ENCODE results near the gene ETV7.
"Not testable (repeated sequence)": the region's sequence is repeated elsewhere in the genome, so short reads cannot be mapped to it uniquely, and the experiment has no call there.

The ETV7 gene

GRCh38 chr6:36387440-36388303 lies at the start of gene ETV7:
Gene ETV7 (minus strand): TSS chr6:36387669. CDS start chr6:36387541, 128 bp downstream.
- peak; percentile 68 for DNase-seq

GRCh38 chr6:36436466-36436865 lies 49.0 kb upstream of the ETV7 start:
- no peak for DNase-seq

GRCh38 chr6:36432151-36432671 lies 44.7 kb upstream of the ETV7 start:
- DNase-seq, result no peak

DNA sequence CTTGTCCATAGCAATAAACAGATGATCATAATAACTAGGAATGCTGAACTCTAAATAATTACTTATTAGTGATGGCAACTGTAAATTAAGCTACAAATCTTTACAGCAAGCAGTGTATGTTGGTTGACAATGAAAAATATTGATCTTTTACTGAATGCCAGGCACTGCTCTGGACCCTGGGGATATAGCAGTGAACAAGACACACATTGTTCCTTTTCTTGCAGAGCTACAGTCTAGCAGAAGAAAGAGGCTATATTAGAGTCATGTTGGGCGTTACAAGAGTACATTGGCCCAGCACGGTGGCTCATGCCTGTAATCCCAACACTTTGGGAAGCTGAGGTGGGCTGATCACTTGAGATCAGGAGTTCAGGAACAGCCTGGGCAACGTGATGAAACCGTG lies 43.7 kb upstream of the ETV7 start:
- DNase-seq, result no peak

DNA sequence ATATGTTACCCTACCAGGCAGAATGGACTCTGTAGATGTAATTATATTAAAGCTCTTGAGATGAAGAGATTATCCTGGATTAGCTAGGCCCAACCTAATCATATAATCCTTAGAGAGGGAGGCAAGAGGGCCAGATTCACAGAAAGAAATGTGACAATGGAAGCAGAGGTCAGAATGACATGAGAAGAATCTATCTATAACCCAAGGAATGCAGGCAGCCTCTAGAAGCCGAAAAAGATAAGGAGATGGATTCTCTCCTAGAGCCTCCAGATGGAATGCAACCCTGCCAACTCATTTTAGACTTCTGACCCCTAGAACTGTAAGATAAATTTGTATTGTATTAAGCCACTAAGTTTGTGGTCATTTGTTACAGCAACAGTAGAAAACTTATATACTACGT lies 42.9 kb upstream of the ETV7 start:
- DNase-seq, result no peak

GRCh38 chr6:36428911-36429310 lies 41.4 kb upstream of the ETV7 start:
- no peak for DNase-seq

GRCh38 chr6:36426622-36427021 lies 39.2 kb upstream of the ETV7 start:
- no peak for DNase-seq

DNA sequence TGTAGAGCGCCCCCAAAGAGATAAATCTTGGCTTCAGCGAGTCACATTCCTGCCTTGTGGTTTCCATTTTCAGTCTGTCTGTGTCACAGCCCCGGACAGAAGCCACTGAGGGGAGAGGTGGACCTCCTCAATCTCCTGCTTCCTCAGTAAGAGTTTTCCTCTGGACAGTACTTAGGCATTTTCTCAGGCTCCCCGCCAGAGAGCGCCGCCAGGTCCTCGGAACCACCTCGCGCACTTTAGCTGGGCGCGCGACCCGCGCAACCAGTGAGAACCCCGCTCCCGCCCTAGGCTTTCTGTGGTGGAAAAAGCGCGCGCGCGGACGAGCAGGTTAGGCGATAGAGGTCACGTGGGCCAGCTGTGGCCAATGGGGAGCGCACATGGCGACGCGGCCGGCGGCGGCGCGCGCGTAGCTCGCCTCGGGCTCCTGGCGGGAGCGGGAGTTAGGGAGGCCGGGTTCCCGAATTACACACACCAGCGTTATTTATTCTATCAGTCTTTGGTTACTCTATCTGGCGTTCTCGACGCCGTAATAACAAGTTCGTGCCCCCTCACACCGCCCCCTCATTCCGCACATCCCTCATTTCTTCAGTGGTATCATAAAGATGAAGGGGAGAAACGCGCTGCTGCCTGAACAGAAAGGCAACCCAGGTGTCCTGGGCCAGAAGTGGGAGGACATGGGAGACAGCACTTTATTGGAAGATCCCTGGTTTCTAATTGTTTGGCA lies 35.8 kb upstream of the ETV7 start:
- DNase-seq, result peak; percentile 98

DNA sequence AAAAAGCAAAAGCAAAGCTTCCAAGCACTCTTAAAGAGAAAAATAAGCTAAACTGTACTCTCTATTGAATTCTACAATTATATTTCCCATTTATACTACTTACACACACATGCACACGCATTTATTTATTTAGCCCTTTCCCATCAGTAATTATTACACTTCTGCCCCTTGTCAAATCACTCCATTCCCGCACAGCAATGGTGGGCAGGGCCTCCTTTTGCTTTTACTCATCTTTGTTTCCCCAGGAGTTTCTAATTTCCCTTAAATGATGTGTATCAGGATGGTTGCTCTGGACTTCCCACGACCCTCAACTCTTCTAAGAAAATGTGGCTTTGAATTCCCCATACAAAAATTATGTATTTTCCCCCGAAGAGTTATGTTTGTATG lies 35.2 kb upstream of the ETV7 start:
- DNase-seq, result no peak

DNA sequence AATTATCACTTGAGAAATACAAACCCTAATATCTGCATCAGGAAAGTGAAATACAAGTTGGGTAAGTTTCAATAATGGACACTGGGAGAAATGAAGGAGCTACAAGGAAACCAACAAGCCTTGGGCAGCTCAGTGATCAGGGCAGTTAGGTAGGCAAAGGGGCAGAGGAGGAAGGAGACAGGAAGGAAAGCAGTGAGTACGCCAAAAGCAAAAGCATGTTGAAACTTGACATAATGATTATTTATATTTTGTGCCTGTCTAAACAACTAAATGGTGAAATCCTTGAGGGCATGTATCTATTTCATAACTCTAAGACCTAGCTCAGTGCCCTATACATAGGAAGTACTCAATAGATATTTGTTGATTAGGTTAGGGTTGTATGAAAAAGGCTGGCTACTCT lies 31.8 kb upstream of the ETV7 start:
- DNase-seq, result no peak

GRCh38 chr6:36418558-36418957 lies 31.1 kb upstream of the ETV7 start:
- no peak for DNase-seq

GRCh38 chr6:36414481-36414880 lies 27.0 kb upstream of the ETV7 start:
- no peak for DNase-seq

DNA sequence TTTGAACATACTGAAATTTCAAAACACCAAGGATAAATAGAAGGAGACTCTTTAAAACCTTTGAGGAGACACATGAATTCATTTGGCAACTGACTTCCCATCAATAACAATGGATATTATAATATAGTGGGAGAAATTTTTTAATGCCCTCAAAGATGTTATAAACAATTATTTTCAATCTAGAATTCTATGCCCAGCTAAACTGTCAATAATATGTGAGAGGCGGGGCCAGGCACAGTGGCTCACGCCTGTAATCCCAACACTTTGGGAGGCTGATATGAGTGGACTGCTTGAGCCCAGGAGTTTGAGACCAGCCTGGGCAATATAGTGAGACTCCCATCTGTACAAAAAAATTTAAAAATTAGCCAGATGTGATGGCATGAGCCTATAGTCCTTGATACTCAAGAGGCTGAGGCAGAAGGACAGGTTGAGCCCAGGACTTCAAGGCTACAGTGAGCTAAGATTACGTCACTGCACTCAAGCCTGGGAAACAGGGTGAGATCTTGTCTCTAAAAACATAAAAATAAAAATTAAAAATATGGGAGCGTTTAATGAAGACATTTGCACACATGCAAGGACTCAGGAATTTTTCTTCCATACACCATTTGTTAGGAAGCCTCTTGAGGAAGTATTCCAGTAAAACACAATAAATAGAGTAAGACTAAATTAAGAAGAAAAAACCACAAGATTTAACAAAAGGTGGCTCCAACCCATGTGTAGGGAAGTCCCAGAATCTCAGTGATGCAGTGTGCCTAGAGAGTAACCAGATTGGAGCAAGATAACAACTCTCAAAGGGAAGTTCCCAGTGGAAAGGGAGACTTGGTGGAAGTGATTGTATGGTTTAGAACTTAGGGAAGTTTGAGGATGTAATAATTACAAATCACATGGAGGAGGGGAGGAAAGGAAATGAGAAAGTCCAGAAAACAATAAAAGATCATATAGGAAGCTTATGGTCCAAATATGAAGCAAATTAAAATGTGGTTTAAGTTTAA lies 26.3 kb upstream of the ETV7 start:
- DNase-seq, result no peak

- DNase-seq, result not testable (repeated sequence)
Measured at GRCh38 chr6:36409718-36410117, 22.2 kb upstream of the ETV7 start.

DNA sequence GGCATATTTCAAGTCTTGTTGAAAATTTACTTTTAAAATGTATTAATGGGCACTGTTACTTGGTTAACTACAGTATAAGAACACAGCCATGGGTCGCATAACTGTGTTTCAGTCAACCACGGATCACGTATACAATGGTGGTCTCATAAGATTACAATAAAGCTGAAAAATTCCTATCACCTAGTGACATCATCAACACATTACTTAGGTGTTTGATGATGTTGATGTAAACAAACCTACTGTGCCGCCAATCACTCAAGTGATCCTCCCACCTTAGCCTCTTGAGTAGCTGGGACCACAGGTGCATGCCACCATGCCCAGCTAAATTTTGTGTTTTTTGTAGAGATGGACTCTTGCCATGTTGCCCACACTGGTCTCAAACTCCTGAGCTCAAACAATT lies 16.7 kb upstream of the ETV7 start:
- no peak for DNase-seq

DNA sequence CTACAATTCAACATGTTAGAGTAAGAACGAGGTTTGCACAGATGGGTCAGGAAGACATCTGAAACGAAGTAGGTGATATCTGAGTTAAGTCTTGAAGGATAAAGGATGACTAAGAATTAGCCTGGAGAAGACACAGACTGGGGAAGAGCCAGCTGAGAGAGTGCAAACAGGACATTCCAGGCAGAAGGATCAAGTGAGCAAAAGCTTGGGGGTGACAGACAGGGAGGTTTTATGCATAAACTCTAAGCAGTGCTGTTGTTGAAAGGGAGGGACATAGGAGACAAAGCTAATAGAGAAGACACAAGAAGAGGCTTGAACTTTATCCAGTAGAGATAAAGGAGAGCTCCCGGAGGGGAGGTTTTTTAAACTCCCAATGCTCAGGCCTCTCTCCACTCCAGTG lies 15.0 kb upstream of the ETV7 start:
- DNase-seq, result no peak

GRCh38 chr6:36399970-36400369 lies 12.5 kb upstream of the ETV7 start:
- no peak for DNase-seq

- DNase-seq, result no peak
Measured at GRCh38 chr6:36392621-36393020, 5.2 kb upstream of the ETV7 start.

- no peak for DNase-seq
Measured at GRCh38 chr6:36389353-36389752, 1.9 kb upstream of the ETV7 start.

DNA sequence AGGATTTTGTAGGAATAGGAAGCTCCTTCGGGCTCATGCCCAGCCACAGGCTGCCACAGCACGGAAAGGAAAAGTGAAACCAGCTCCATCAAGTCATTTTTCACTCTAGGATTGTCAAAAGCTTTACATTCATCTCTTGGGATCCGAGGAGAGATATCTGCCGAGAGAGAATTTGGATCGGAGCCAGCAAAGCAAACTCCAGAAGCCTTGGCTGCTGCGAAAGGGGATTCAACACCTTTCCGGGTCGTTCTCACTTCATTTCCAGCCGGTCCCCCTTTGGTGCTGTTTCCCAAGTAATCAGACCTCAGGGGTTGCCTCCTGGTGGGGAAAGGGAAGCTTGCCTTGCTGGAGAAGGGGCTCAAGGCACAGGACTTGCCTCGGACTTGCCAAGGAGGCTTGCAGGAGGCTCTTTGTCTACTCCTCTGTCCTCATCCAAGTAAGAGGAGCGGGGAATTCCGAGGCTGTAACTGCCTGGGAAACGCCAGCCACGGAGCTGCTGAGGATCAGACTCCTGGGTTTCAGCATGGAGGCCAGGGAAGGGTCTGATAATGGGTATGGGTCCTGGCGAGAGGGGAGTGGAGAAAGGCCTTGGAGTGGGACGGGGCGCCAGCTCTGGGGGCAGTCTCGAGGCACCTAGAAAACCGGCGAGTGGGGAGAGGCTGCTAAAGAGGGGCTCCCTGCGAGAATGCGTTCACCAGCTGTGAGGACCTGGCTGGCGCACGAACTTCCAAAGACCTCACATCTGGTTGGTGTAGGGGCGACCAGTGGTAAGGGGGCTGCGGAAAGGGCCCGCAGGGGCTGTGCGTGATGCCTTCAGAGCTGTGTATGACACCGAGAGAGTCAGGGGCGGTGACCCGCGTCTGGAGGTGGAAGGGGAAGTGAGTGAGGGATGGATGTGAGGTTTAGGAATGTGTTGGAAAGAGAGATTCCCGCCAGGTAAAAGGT lies 702 bp downstream of the ETV7 start:
- DNase-seq, result peak; percentile 28

DNA sequence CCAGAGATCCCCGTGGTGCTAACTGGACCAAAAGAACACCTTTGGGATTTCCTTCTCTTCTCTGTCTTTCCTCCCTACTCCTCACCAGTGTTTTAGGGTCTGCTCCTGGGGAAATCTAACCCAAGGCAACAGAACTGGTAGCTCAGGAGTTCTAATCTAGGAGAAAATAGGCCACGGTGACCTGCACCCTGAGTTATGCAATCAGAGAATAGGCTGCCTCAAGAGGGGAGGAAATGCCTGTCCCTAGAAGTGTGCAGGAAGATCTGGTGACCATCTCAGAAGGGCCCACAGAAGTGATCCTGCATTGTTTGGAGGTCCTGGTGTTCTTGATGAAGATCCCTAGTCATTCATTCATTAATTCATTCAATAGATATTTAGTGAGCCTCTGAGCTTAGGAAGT lies 3.4 kb downstream of the ETV7 start:
- no peak for DNase-seq

- DNase-seq, result no peak
Measured at GRCh38 chr6:36383606-36384005, 3.9 kb downstream of the ETV7 start.
